ENCODE measurements around the gene MIPOL1. TPM values are rescaled to one million over a fixed set of nuclear protein-coding genes. Genes with fewer than 3 reads are reported as not detected.

Gene MIPOL1
- total RNA-seq, 1 experiment from 2014 or later, result 13.1 TPM

GRCh38 chr14:37437490-37437889, 239.8 kb downstream of the MIPOL1 start:
- TF ChIP-seq EZH2 (IDR thresholded peaks at IDR 0.05; ENCODE audit: low read depth), result no peak
- no peak for TF ChIP-seq CTCF (conservative IDR thresholded peaks at IDR 0.05)
- DNase-seq, result no peak
- POLR2A ChIA-PET (ENCODE audit: unreplicated experiment), result no interaction called here

GRCh38 chr14:37438444-37438843, 240.7 kb downstream of the MIPOL1 start:
- CTCF ChIA-PET, result no interaction called here
- Histone ChIP-seq H4K20me1 (ENCODE audit: insufficient read depth) (no peaks in the 10 kb centered on the region), H3K27ac (no peak overlapping the region), H3K36me3 (ENCODE audit: low read depth) (no peaks in the 10 kb centered on the region), H3K27me3 (ENCODE audit: insufficient read depth, low read depth) (no peaks in the 10 kb centered on the region), H2AFZ (no peak overlapping the region), H3K79me2 (ENCODE audit: low read depth) (no peaks in the 10 kb centered on the region), H3K4me3 (no peak overlapping the region), H3K4me2 (no peak overlapping the region), H3K9me3 (ENCODE audit: insufficient read depth, low read depth) (no peaks in the 10 kb centered on the region), H3K4me1 (replicated peaks; ENCODE audit: insufficient read depth) (no peaks in the 10 kb centered on the region), H3K9me2 (ENCODE audit: insufficient read depth) (no peaks in the 10 kb centered on the region), H3F3A (ENCODE audit: insufficient read depth, low read depth) (no peaks in the 10 kb centered on the region)
- BruUV-seq (replicated peaks), result no TSS peak
- TF ChIP-seq EZH2 (IDR thresholded peaks at IDR 0.05; ENCODE audit: low read depth) (no peak), CTCF (conservative IDR thresholded peaks at IDR 0.05) (no peak)
- intact Hi-C loops (cut with micrococcal nuclease; ENCODE audit: unreplicated experiment), result no loop called here
- POLR2A ChIA-PET (ENCODE audit: unreplicated experiment), result no interaction called here
- DNase-seq, result no peak

More at GRCh38 chr14:37437490-37437889, 239.8 kb downstream of the MIPOL1 start:
- CTCF ChIA-PET, result no interaction called here
- no peaks in the 10 kb centered on the region for H4K20me1 ChIP-seq (ENCODE audit: insufficient read depth)
- H3K9me3 ChIP-seq (ENCODE audit: insufficient read depth, low read depth), result no peaks in the 10 kb centered on the region
- no peaks in the 10 kb centered on the region for H3F3A ChIP-seq (ENCODE audit: insufficient read depth, low read depth)
- H3K36me3 ChIP-seq (ENCODE audit: low read depth), result no peaks in the 10 kb centered on the region
- no peak overlapping the region for H3K4me2 ChIP-seq
- H3K4me1 ChIP-seq (replicated peaks; ENCODE audit: insufficient read depth), result no peaks in the 10 kb centered on the region
- no TSS peak for BruUV-seq (replicated peaks)
- no peaks in the 10 kb centered on the region for H3K9me2 ChIP-seq (ENCODE audit: insufficient read depth)
- no peaks in the 10 kb centered on the region for H3K79me2 ChIP-seq (ENCODE audit: low read depth)
- intact Hi-C loops (cut with micrococcal nuclease; ENCODE audit: unreplicated experiment), result no loop called here
- no peaks in the 10 kb centered on the region for H3K27me3 ChIP-seq (ENCODE audit: insufficient read depth, low read depth)
- no peak overlapping the region for H2AFZ ChIP-seq
- no peak overlapping the region for H3K4me3 ChIP-seq
- H3K27ac ChIP-seq, result no peak overlapping the region

- H3K9me2 ChIP-seq (ENCODE audit: insufficient read depth), result no peaks in the 10 kb centered on the region; the same call in 1 of the 2 replicates
- H3K79me2 ChIP-seq (ENCODE audit: low read depth), result no peaks in the 10 kb centered on the region
- H3K4me2 ChIP-seq, result no peak overlapping the region
- H3K4me3 ChIP-seq, result no peak overlapping the region
- intact Hi-C loops (cut with micrococcal nuclease; ENCODE audit: unreplicated experiment), result no loop called here
- DNase-seq, result no peak
- TF ChIP-seq CTCF (conservative IDR thresholded peaks at IDR 0.05), result no peak
- TF ChIP-seq EZH2 (IDR thresholded peaks at IDR 0.05; ENCODE audit: low read depth), result no peak
- H3F3A ChIP-seq (ENCODE audit: insufficient read depth, low read depth), result no peaks in the 10 kb centered on the region
- no peaks in the 10 kb centered on the region for H4K20me1 ChIP-seq (ENCODE audit: insufficient read depth)
- CTCF ChIA-PET, result no interaction called here
- H3K4me1 ChIP-seq (replicated peaks; ENCODE audit: insufficient read depth), result no peaks in the 10 kb centered on the region
- H2AFZ ChIP-seq, result no peak overlapping the region
- no peaks in the 10 kb centered on the region for H3K27me3 ChIP-seq (ENCODE audit: insufficient read depth, low read depth)
- POLR2A ChIA-PET (ENCODE audit: unreplicated experiment), result no interaction called here
- H3K9me3 ChIP-seq (ENCODE audit: insufficient read depth, low read depth), result no peaks in the 10 kb centered on the region
- H3K36me3 ChIP-seq (ENCODE audit: low read depth), result no peaks in the 10 kb centered on the region
- no peak overlapping the region for H3K27ac ChIP-seq
- no TSS peak for BruUV-seq (replicated peaks)
These were observed 245.7 kb downstream of the MIPOL1 start for GRCh38 chr14:37443461-37443860.
